Stomach (tissue), 9 donors: Measurements from ENCODE around the gene TK2. TPM values are rescaled to one million over a fixed set of nuclear protein-coding genes. Genes with fewer than 3 reads are reported as not detected.
"Not testable (repeated sequence)": the region's sequence is repeated elsewhere in the genome, so short reads cannot be mapped to it uniquely, and the experiment has no call there.

Experiments used
- DNase-seq, 2 donors: peaks; one replicate each; pipeline versions ENCODE4 v3.0.0 to v3.0.0-alpha.2; 2013 to 2019
- H3K27ac ChIP-seq, 5 donors: fragments of 200-600 bp in 4 of 5; sonication (generic) in 4 of 5; one replicate each; pipeline ENCODE4 v1.5.1; 2013 to 2019; ENCODE audit warnings: mild to moderate bottlenecking in 1 of 5, moderate library complexity in 1 of 5
- H3K27me3 ChIP-seq, 3 donors: fragments of 200-600 bp; sonication (generic); one replicate each; pipeline ENCODE4 v1.5.1; 2017 to 2019; ENCODE audit warnings: mixed run types in 1 of 3
- H3K36me3 ChIP-seq, 4 donors: fragments of 200-600 bp; sonication (generic); 1 replicate in 3 of 4; 2 replicates in 1 of 4; pipeline ENCODE4 v1.5.1; 2016 to 2019
- H3K4me1 ChIP-seq, 4 donors: fragments of 200-600 bp; sonication (generic); one replicate each; pipeline ENCODE4 v1.5.1; 2016 to 2019
- H3K4me3 ChIP-seq, 4 donors: fragments of 200-600 bp; sonication (generic) in 3 of 4; one replicate each; pipeline ENCODE4 v1.5.1; 2016 to 2019; ENCODE audit warnings: mild to moderate bottlenecking in 1 of 4
- H3K9me3 ChIP-seq, 4 donors: fragments of 200-600 bp; sonication (generic); one replicate each; pipeline ENCODE4 v1.5.1; 2016 to 2019
- CTCF ChIP-seq, 7 experiments: fragments of 450-650 bp in 4 of 7; fragments of 200-600 bp in 3 of 7; sonication (generic) in 3 of 7; IDR thresholded peaks; one replicate each; pipeline ENCODE4 v1.5.1; 2016 to 2019; ENCODE audit warnings: antibody characterized with exemption in 7 of 7, control low read depth in 2 of 7, mild to moderate bottlenecking in 1 of 7
- EP300 ChIP-seq: sonication (generic); formaldehyde crosslinking; IDR thresholded peaks from one replicate; pipeline ENCODE4 v1.6.1; 2017; ENCODE audit warnings: antibody characterized with exemption
- POLR2A ChIP-seq, 4 donors: fragments of 450-650 bp; IDR thresholded peaks; one replicate each; pipeline ENCODE4 v1.6.1; 2016; ENCODE audit warnings: antibody characterized with exemption in 4 of 4, control low read depth in 2 of 4, mild to moderate bottlenecking in 1 of 4, moderate library complexity in 1 of 4
- POLR2AphosphoS5 ChIP-seq, 3 donors: sonication (generic); formaldehyde crosslinking; IDR thresholded peaks; one replicate each; pipeline ENCODE4 v1.6.1; 2016; ENCODE audit warnings: antibody characterized with exemption in 3 of 3
- WGBS, 5 donors: extraction: QIAGEN DNeasy Blood & Tissue Kit in 3 of 5; methylation state at CpG; one replicate each; pipeline versions ENCODE4 v1.1.5 to v1.1.7; 2013 to 2018; 5-methylcytosine and 5-hydroxymethylcytosine counted together
- intact Hi-C: fragments of 100-400 bp; cut with DNase I; formaldehyde crosslinking; loops from one replicate; pipeline ENCODE4 v1.15.1; 2023; ENCODE audit warnings: low total_unique reads
- polyA plus RNA-seq, 3 donors: library from polyadenylated mRNA; stranded (reverse); fragments of 200-250 nt; gene quantifications; one replicate each; pipeline ENCODE4 v1.2.3, GENCODE V29; 2013
- total RNA-seq, 5 donors: library from RNA; depleted of rRNA; stranded (reverse); fragments of >200 nt; gene quantifications; one replicate each; pipeline versions ENCODE4 v1.1.0 to v1.2.3, GENCODE V29; 2014 to 2016
- donor health status: healthy with polysubstance abuse.
- donor health status: Bipolar disorder and iron deficiency.
- donor health status: healthy.

The TK2 gene
- total and polyA plus RNA-seq, 8 donors: 9.8 to 25.0 (median 14.9) TPM

- Histone ChIP-seq H3K27me3 (no peaks in the 10 kb centered on the region), H3K9me3 (no peaks in the 10 kb centered on the region), H3K4me1 (peaks cover 57 to 82% (median 63%) of the 10 kb centered on the region in 4 donors), H3K36me3 (peaks cover 0 to 38% (median 22%) of the 10 kb centered on the region in 4 donors), H3K27ac (peak overlapping the region; percentile 77 to 99 (median 97)), H3K4me3 (peak overlapping the region in 1 of 4 donors; percentile 11)
- DNase-seq: no peak
- intact Hi-C loops: no loop called here
- TF ChIP-seq EP300: no peak
- no peak for TF ChIP-seq CTCF (IDR thresholded peaks at IDR 0.05)
- TF ChIP-seq POLR2A (IDR thresholded peaks at IDR 0.05): no peak
- no peak for TF ChIP-seq POLR2AphosphoS5 (IDR thresholded peaks at IDR 0.05)
- 6 to 17% (median 11%) methylated on average over 8 of the region's 8 CpGs for WGBS, 5 donors
Observed at GRCh38 chr16:66516509-66516807, 33.5 kb downstream of the TK2 start.

- H3K36me3 ChIP-seq: peaks cover 0 to 32% (median 23%) of the 10 kb centered on the region in 4 donors
- DNase-seq: peak in 1 of 2 donors; percentile 39
Observed at GRCh38 chr16:66515596-66516508, 34.1 kb downstream of the TK2 start.

GRCh38 chr16:66514980-66515595 is 34.8 kb downstream of the TK2 start:
- H3K9me3 ChIP-seq, H3K27me3 ChIP-seq, DNase-seq, intact Hi-C loops, H3K4me3 ChIP-seq: not testable (repeated sequence)
- Histone ChIP-seq H3K4me1 (peaks cover 57 to 82% (median 66%) of the 10 kb centered on the region in 4 donors), H3K27ac (peak overlapping the region in 4 of 5 donors; percentile 93 to 99 (median 98)), H3K36me3 (peaks cover 0 to 30% (median 22%) of the 10 kb centered on the region in 4 donors)
- 93 to 99% (median 96%) methylated on average over 7 to 10 of the region's 10 CpGs for WGBS, 5 donors

More at GRCh38 chr16:66515596-66516508, 34.1 kb downstream of the TK2 start:
- Histone ChIP-seq H3K4me3 (peak overlapping the region in 1 of 4 donors; percentile 11), H3K27me3 (no peaks in the 10 kb centered on the region), H3K27ac (peak overlapping the region; percentile 77 to 99 (median 97)), H3K4me1 (peaks cover 57 to 82% (median 63%) of the 10 kb centered on the region in 4 donors), H3K9me3 (no peaks in the 10 kb centered on the region)
- WGBS, 5 donors: 59 to 66% (median 64%) methylated on average over 12 of the region's 12 CpGs
- intact Hi-C loops: no loop called here
- TF ChIP-seq POLR2A (IDR thresholded peaks at IDR 0.05) (no peak), POLR2AphosphoS5 (IDR thresholded peaks at IDR 0.05) (no peak), CTCF (IDR thresholded peaks at IDR 0.05) (peak in 1 of 7 experiments; percentile 17)

- H3K4me3 ChIP-seq, H3K27ac ChIP-seq, intact Hi-C loops, DNase-seq, H3K27me3 ChIP-seq, H3K9me3 ChIP-seq: not testable (repeated sequence)
- 94 to 99% (median 98%) methylated on average over 10 to 11 of the region's 17 CpGs for WGBS, 5 donors
- Histone ChIP-seq H3K36me3 (peaks cover 0 to 30% (median 18%) of the 10 kb centered on the region in 4 donors), H3K4me1 (peaks cover 56 to 75% (median 65%) of the 10 kb centered on the region in 4 donors)
Observed at GRCh38 chr16:66514391-66514790, 35.5 kb downstream of the TK2 start.

GRCh38 chr16:66513111-66513723 is 36.7 kb downstream of the TK2 start:
- H3K27ac ChIP-seq: peak overlapping the region in 3 of 5 donors; percentile 10 to 71 (median 70)
- peak in 1 of 2 donors; percentile 10 for DNase-seq
- TF ChIP-seq POLR2A (IDR thresholded peaks at IDR 0.05) (no peak), EP300 (no peak), CTCF (IDR thresholded peaks at IDR 0.05) (no peak), POLR2AphosphoS5 (IDR thresholded peaks at IDR 0.05) (no peak)
- intact Hi-C loops: no loop called here
- H3K4me3 ChIP-seq: no peak overlapping the region
- peaks cover 57 to 72% (median 67%) of the 10 kb centered on the region in 4 donors for H3K4me1 ChIP-seq
- peaks cover 0 to 41% (median 18%) of the 10 kb centered on the region in 4 donors for H3K36me3 ChIP-seq
- no peaks in the 10 kb centered on the region for H3K9me3 ChIP-seq
- no peaks in the 10 kb centered on the region for H3K27me3 ChIP-seq
- WGBS, 5 donors: 82 to 92% (median 83%) methylated on average over 6 to 8 of the region's 8 CpGs
